COR-L47 (cell line): ENCODE data around the gene OTUB2.

Source experiments
- DNase-seq: peaks from one replicate; lab custom pipeline; 2025; lab: John Stamatoyannopoulos, UW

OTUB2 gene

GRCh38 chr14:94026173-94026888, at the start of gene OTUB2:
OTUB2 (plus strand) TSS chr14:94026340; CDS start chr14:94026538, 198 bp downstream.
- peak; percentile 98 for DNase-seq

- DNase-seq = no peak
Observed at GRCh38 chr14:93976477-93977057, 49.6 kb upstream of the OTUB2 start, which contains the start of gene ASB2. ASB2 (minus strand) TSS chr14:93976570; CDS start chr14:93964539, 12,031 bp downstream.

GRCh38 chr14:93977171-93977570, 49.0 kb upstream of the OTUB2 start:
- no peak for DNase-seq

GRCh38 chr14:93977790-93978581, 48.2 kb upstream of the OTUB2 start:
- DNase-seq = no peak

- DNase-seq = no peak
Observed at GRCh38 chr14:93978735-93979134, 47.4 kb upstream of the OTUB2 start.

- no peak for DNase-seq
Observed at GRCh38 chr14:93980456-93981201, 45.5 kb upstream of the OTUB2 start.

GRCh38 chr14:93981316-93982229, 44.6 kb upstream of the OTUB2 start:
- DNase-seq = no peak

GRCh38 chr14:93982230-93983007, 43.7 kb upstream of the OTUB2 start:
- DNase-seq = no peak

- DNase-seq = no peak
Observed at GRCh38 chr14:93984070-93984469, 42.1 kb upstream of the OTUB2 start.

- no peak for DNase-seq
Observed at GRCh38 chr14:93984987-93985410, 41.1 kb upstream of the OTUB2 start.

- no peak for DNase-seq
Observed at GRCh38 chr14:93986955-93987354, 39.2 kb upstream of the OTUB2 start.

GRCh38 chr14:93987376-93987775, 38.8 kb upstream of the OTUB2 start:
- DNase-seq = no peak

GRCh38 chr14:93987815-93988476, 38.2 kb upstream of the OTUB2 start:
- no peak for DNase-seq

- DNase-seq = no peak
Observed at GRCh38 chr14:93989939-93990338, 36.2 kb upstream of the OTUB2 start.

- DNase-seq = no peak
Observed at GRCh38 chr14:93991212-93991611, 34.9 kb upstream of the OTUB2 start.

- DNase-seq = no peak
Observed at GRCh38 chr14:93991649-93992048, 34.5 kb upstream of the OTUB2 start.

GRCh38 chr14:93993382-93993781, 32.8 kb upstream of the OTUB2 start:
- no peak for DNase-seq

GRCh38 chr14:93994919-93995682, 31.0 kb upstream of the OTUB2 start:
- DNase-seq = peak; percentile 19

- DNase-seq = no peak
Observed at GRCh38 chr14:93996130-93996695, 29.9 kb upstream of the OTUB2 start.
